HEK293T (cell line): ENCODE results near the gene SBNO1.

Experiments used
- FOXA1 ChIP-seq: fragments of 450-650 bp; IDR thresholded peaks from 2 replicates; pipeline ENCODE4 v1.6.1; 2016; ENCODE audit warnings: mild to moderate bottlenecking
- FOXM1 ChIP-seq: fragments of 450-650 bp; IDR thresholded peaks from 2 replicates; pipeline ENCODE4 v1.6.1; 2017; ENCODE audit warnings: mild to moderate bottlenecking, borderline replicate concordance
- NFRKB ChIP-seq: fragments of 450-650 bp; IDR thresholded peaks from 2 replicates; pipeline ENCODE4 v1.6.1; 2016; ENCODE audit warnings: mild to moderate bottlenecking, moderate library complexity
- PKNOX1 ChIP-seq: fragments of 450-650 bp; IDR thresholded peaks from 2 replicates; pipeline ENCODE4 v1.6.1; 2016

- no peak for TF ChIP-seq FOXM1
- TF ChIP-seq FOXA1 = no peak
- TF ChIP-seq NFRKB = no peak
- no peak for TF ChIP-seq PKNOX1
Measured at GRCh38 chr12:123267991-123268843, 96.4 kb downstream of the SBNO1 start.
